K562 (cell line): Measurements from ENCODE around the gene SH3GLB2. TPM values are rescaled to one million over a fixed set of nuclear protein-coding genes. Genes with fewer than 3 reads are reported as not detected.

Experiments used
- ATAC-seq: fragments of 200-7000 bp; cut with Tn5 transposase; 3 replicates; pipeline ENCODE4 v1.9.1; 2020; ENCODE audit warnings: moderate library complexity
- BruUV-seq: library from RNA; stranded (reverse); fragments of 400-500 nt; replicated peaks from 2 replicates; lab custom pipeline; 2021; lab: Mats Ljungman, UMichigan
- CTCF ChIA-PET: fragments of 300-600 bp; formaldehyde crosslinking; extraction: SDS; loops from one replicate; lab custom pipeline; 2021; ENCODE audit warnings: low intra/inter-chr PET ratio; lab: Yijun Ruan, JAX
- POLR2A ChIA-PET: fragments of 300-600, 350-650 bp; sonication (Branson Sonifier 250); formaldehyde crosslinking; extraction: SDS; loops from one replicate; lab custom pipeline; 2021; ENCODE audit warnings: antibody characterized with exemption, inconsistent platforms; lab: Yijun Ruan, JAX
- DNase-seq, 4 experiments: peaks; one replicate each; pipeline versions ENCODE4 v3.0.0 to v3.0.0-alpha.2; 2011 to 2018; ENCODE audit warnings: low spot score in 3 of 4, mixed read lengths in 3 of 4; ENCODE audit errors: extremely low read depth in 1 of 4
- FAIRE-seq: peaks from 2 replicates; lab custom pipeline; 2011; peaks lifted over from hg19 to GRCh38; lab: Jason Lieb, UNC
- H2AFZ ChIP-seq: 2 replicates; pipeline ENCODE4 v1.6.0; 2011; ENCODE audit warnings: low read depth, low read length, control low read depth, inconsistent platforms
- H3K27ac ChIP-seq: fragments of 200-600 bp; 3 replicates; pipeline ENCODE4 v1.8.0; 2011; ENCODE audit warnings: low read depth, mild to moderate bottlenecking, control low read depth, inconsistent platforms, low read length, moderate library complexity, mixed read lengths; ENCODE audit errors: extremely low read depth
- H3K27me3 ChIP-seq, 2 experiments: fragments of 300-600 bp in 1 of 2; 2 replicates in 1 of 2; 3 replicates in 1 of 2; pipeline versions ENCODE4 v1.6.0 to v1.8.0; 2011; ENCODE audit warnings: inconsistent platforms in 2 of 2, low read length in 2 of 2, mild to moderate bottlenecking in 1 of 2, mixed read lengths in 1 of 2, moderate library complexity in 1 of 2; ENCODE audit not compliant: control insufficient read depth in 2 of 2, insufficient read depth in 2 of 2
- H3K36me3 ChIP-seq: fragments of 300-600 bp; 3 replicates; pipeline ENCODE4 v1.8.0; 2011; ENCODE audit warnings: mild to moderate bottlenecking, low read length, inconsistent platforms; ENCODE audit not compliant: control insufficient read depth, insufficient read depth
- H3K4me1 ChIP-seq, 2 experiments: fragments of 200-600 bp in 1 of 2; replicated peaks in 1 of 2; 2 replicates in 1 of 2; 3 replicates in 1 of 2; pipeline versions ENCODE4 v1.5.1 to v1.8.0; 2011; ENCODE audit warnings: inconsistent platforms in 2 of 2, low read length in 2 of 2, mild to moderate bottlenecking in 1 of 2, mixed read lengths in 1 of 2, moderate library complexity in 1 of 2; ENCODE audit not compliant: control insufficient read depth in 2 of 2, insufficient read depth in 2 of 2
- H3K4me2 ChIP-seq: 2 replicates; pipeline ENCODE4 v1.6.1; 2011; ENCODE audit warnings: low read length, control low read depth, inconsistent platforms, mixed read lengths; ENCODE audit not compliant: insufficient read depth
- H3K4me3 ChIP-seq: fragments of 200-600 bp; sonication (generic), shearing (Covaris generic); 2 replicates; pipeline ENCODE4 v1.5.1; 2016; ENCODE audit warnings: control low read depth, inconsistent platforms
- H3K79me2 ChIP-seq: fragments of 200-600 bp; 3 replicates; pipeline ENCODE4 v1.8.0; 2011; ENCODE audit warnings: low read length, inconsistent platforms; ENCODE audit not compliant: control insufficient read depth, insufficient read depth
- H3K9ac ChIP-seq, 2 experiments: 2 replicates each; pipeline versions ENCODE4 v1.6.0 to v1.6.1; 2011; ENCODE audit warnings: low read depth in 2 of 2, low read length in 2 of 2, control low read depth in 1 of 2, inconsistent platforms in 1 of 2, mild to moderate bottlenecking in 1 of 2, mixed read lengths in 1 of 2; ENCODE audit not compliant: insufficient read depth in 1 of 2
- H3K9me1 ChIP-seq: one replicate; pipeline ENCODE4 v1.6.0; 2011; ENCODE audit warnings: inconsistent platforms, mild to moderate bottlenecking, low read length, moderate library complexity; ENCODE audit not compliant: control insufficient read depth, insufficient read depth
- H3K9me3 ChIP-seq: replicated peaks from 2 replicates; pipeline ENCODE4 v1.5.1; 2011; ENCODE audit warnings: low read depth, low read length, inconsistent platforms; ENCODE audit not compliant: control insufficient read depth, insufficient read depth
- H4K20me1 ChIP-seq: replicated peaks from 2 replicates; pipeline ENCODE4 v1.6.1; 2011; ENCODE audit warnings: low read length, inconsistent platforms, mixed read lengths; ENCODE audit not compliant: control insufficient read depth, insufficient read depth
- CEBPB ChIP-seq: fragments of 450-650 bp; IDR thresholded peaks from 2 replicates; pipeline ENCODE4 v1.6.1; 2016; ENCODE audit warnings: missing genetic modification characterization, missing compliant biosample characterization
- CHCHD3 ChIP-seq: fragments of 250-450 bp; sonication (Bioruptor Pico); IDR thresholded peaks from 2 replicates; pipeline ENCODE4 v2.1.2; 2022; ENCODE audit warnings: mild to moderate bottlenecking
- KDM4B ChIP-seq, 2 experiments: fragments of 450-650 bp in 1 of 2; sonication (generic) in 1 of 2; IDR thresholded peaks; 2 replicates each; pipeline ENCODE4 v1.6.1; 2016 to 2017; ENCODE audit warnings: borderline replicate concordance in 2 of 2, antibody characterized with exemption in 1 of 2, low read depth in 1 of 2, mild to moderate bottlenecking in 1 of 2
- KLF13 ChIP-seq: fragments of 450-650 bp; IDR thresholded peaks from 2 replicates; pipeline ENCODE4 v1.6.1; 2016; ENCODE audit warnings: missing genetic modification characterization, low read depth, mild to moderate bottlenecking, missing compliant biosample characterization, moderate library complexity, borderline replicate concordance
- MTA3 ChIP-seq: fragments of 450-650 bp; formaldehyde crosslinking; IDR thresholded peaks from 2 replicates; pipeline ENCODE4 v1.6.1; 2017; ENCODE audit warnings: mild to moderate bottlenecking, borderline replicate concordance
- NFIC ChIP-seq: fragments of 450-650 bp; IDR thresholded peaks from 2 replicates; pipeline ENCODE4 v1.6.1; 2017; ENCODE audit warnings: mild to moderate bottlenecking, inconsistent platforms
- ZBED1 ChIP-seq: IDR thresholded peaks from 2 replicates; pipeline ENCODE4 v1.6.1; 2014
- ZBTB33 ChIP-seq: sonication (generic); formaldehyde crosslinking; IDR thresholded peaks from 2 replicates; pipeline ENCODE4 v1.8.1; 2023; ENCODE audit warnings: mild to moderate bottlenecking, missing genetic modification reagents
- ZFP1 ChIP-seq: fragments of 450-650 bp; formaldehyde crosslinking; IDR thresholded peaks from 2 replicates; pipeline ENCODE4 v1.4.0; 2020; ENCODE audit warnings: mild to moderate bottlenecking, mixed read lengths
- ZNF12 ChIP-seq: sonication (generic); formaldehyde crosslinking; IDR thresholded peaks from 2 replicates; pipeline ENCODE4 v1.4.0; 2020; ENCODE audit warnings: mild to moderate bottlenecking, missing genetic modification reagents
- ZNF140 ChIP-seq: fragments of 250-450 bp; sonication (Bioruptor Pico); IDR thresholded peaks from 2 replicates; pipeline ENCODE4 v1.8.0; 2021; ENCODE audit warnings: moderate library complexity, mild to moderate bottlenecking, inconsistent platforms
- ZNF407 ChIP-seq: fragments of 450-650 bp; IDR thresholded peaks from 2 replicates; pipeline ENCODE4 v1.6.1; 2016; ENCODE audit warnings: low read depth
- ZNF431 ChIP-seq: sonication (generic); formaldehyde crosslinking; IDR thresholded peaks from 2 replicates; pipeline ENCODE4 v1.8.0; 2022; ENCODE audit warnings: mild to moderate bottlenecking, missing genetic modification reagents
- ZNF444 ChIP-seq: fragments of 250-450 bp; sonication (Bioruptor Pico); IDR thresholded peaks from 2 replicates; pipeline ENCODE4 v1.4.0; 2020; ENCODE audit warnings: mild to moderate bottlenecking, moderate library complexity
- ZNF57 ChIP-seq: fragments of 450-650 bp; formaldehyde crosslinking; IDR thresholded peaks from 2 replicates; pipeline ENCODE4 v1.4.0; 2020; ENCODE audit warnings: mild to moderate bottlenecking, moderate library complexity
- WGBS: fragments of 100-300 bp; shearing (Covaris generic); methylation state at CpG from one replicate; pipeline ENCODE4 v1.1.6; 2016; ENCODE audit warnings: low coverage, mixed read lengths; ENCODE audit not compliant: insufficient coverage; ENCODE audit errors: missing lambda C conversion rate; 5-methylcytosine and 5-hydroxymethylcytosine counted together
- in situ Hi-C: fragments of 300-500 bp; cut with MboI; formaldehyde crosslinking; loops from 4 replicates; pipeline ENCODE4 v1.15.0; 2018; ENCODE audit warnings: inconsistent platforms, mixed read lengths
- intact Hi-C: fragments of 100-400 bp; cut with micrococcal nuclease; formaldehyde crosslinking; loops from 2 replicates; pipeline ENCODE4 v1.14.2; 2022
- polyA plus RNA-seq, 8 experiments: library from polyadenylated mRNA; depleted of rRNA in 4 of 8; stranded (reverse) in 5 of 8; unstranded in 3 of 8; fragments of >200 nt; fragmentation: Nextera tagmentation in 2 of 8; fragmentation: Illumina TruSeq in 1 of 8; extraction: Ambion mirVana in 2 of 8; extraction: Trizol in 1 of 8; gene quantifications; 2 replicates each; pipeline versions ENCODE4 v1.2.1 to v1.2.3, GENCODE V29; 2011 to 2014; ENCODE audit warnings: inconsistent platforms in 1 of 8, missing spikeins in 1 of 8
- total RNA-seq, 7 experiments: library from RNA; depleted of rRNA in 6 of 7; stranded (reverse); fragments of >200 nt in 6 of 7; fragmentation: Illumina TruSeq in 2 of 7; extraction: Trizol in 2 of 7; gene quantifications; 2 replicates each; pipeline versions ENCODE4 v1.2.1 to v1.2.3, GENCODE V29; 2011 to 2021; ENCODE audit warnings: low replicate concordance in 1 of 7

Gene SH3GLB2
- total and polyA plus RNA-seq, 9 of the 15 experiments (the other 6 are each of a cell fraction or from before 2014, with no cell fraction given), result 0.20 to 118 (median 58.8) TPM

GRCh38 chr9:129064499-129064908 lies 36.4 kb upstream of the SH3GLB2 start:
- Histone ChIP-seq H3K79me2 (no peaks in the 10 kb centered on the region; the same call in 2 of the 3 replicates), H3K4me3 (no peak overlapping the region), H3K9me1 (peaks cover 5% of the 10 kb centered on the region), H4K20me1 (no peaks in the 10 kb centered on the region), H3K9me3 (no peaks in the 10 kb centered on the region), H3K4me1 (peaks cover 15 to 32% of the 10 kb centered on the region in 2 experiments), H3K4me2 (no peak overlapping the region), H3K36me3 (peaks cover 80% of the 10 kb centered on the region), H3K9ac (peak overlapping the region in 1 of 2 experiments; percentile 81; a peak in 2 of 4 replicates), H3K27ac (no peak overlapping the region), H2AFZ (no peak overlapping the region), H3K27me3 (no peaks in the 10 kb centered on the region)
- no peak for ATAC-seq
- BruUV-seq, result no TSS peak
- intact Hi-C loops, result no loop called here
- CTCF ChIA-PET, result no interaction called here
- DNase-seq, result no peak
- in situ Hi-C loops, result no loop called here
- POLR2A ChIA-PET, result interaction anchor here (0.8 kb wide), 1 partner anchor 38 kb away, joined by 3 read pairs; no protein-coding TSS in a partner anchor
- 98% methylated on average over 6 of the region's 8 CpGs for WGBS
- no peak for FAIRE-seq
- TF ChIP-seq NFIC, result no peak
- no peak for TF ChIP-seq CHCHD3 (CRISPR knock-in tag)
- no peak for TF ChIP-seq ZNF407
- no peak for TF ChIP-seq CEBPB (tag)
- no peak for TF ChIP-seq ZBED1
- no peak for TF ChIP-seq KDM4B (IDR thresholded peaks at IDR 0.05; ENCODE audit: borderline replicate concordance in 2 of 2, low read depth in 1 of 2)
- no peak for TF ChIP-seq ZNF140 (CRISPR knock-in tag)
- TF ChIP-seq MTA3, result no peak
- no peak for TF ChIP-seq ZNF431 (CRISPR knock-in tag)
- no peak for TF ChIP-seq ZNF444
- TF ChIP-seq ZNF57 (CRISPR knock-in tag), result no peak
- TF ChIP-seq ZNF12 (CRISPR knock-in tag), result no peak
- no peak for TF ChIP-seq ZBTB33 (CRISPR knock-in tag)
- TF ChIP-seq ZFP1 (CRISPR knock-in tag), result no peak
- TF ChIP-seq KLF13 (tag), result no peak
